Hair follicular keratinocyte (primary cell): ENCODE data around the gene ZNF584. TPM values are rescaled to one million over a fixed set of nuclear protein-coding genes. Genes with fewer than 3 reads are reported as not detected.

ENCODE experiments used
- total RNA-seq: library from RNA; depleted of rRNA; stranded (reverse); fragments of >200 nt; gene quantifications from 2 replicates; pipeline ENCODE4 v1.2.3, GENCODE V29; 2015

The ZNF584 gene
- total RNA-seq: 7.0 and 16.3 TPM in 2 replicates

GRCh38 chr19:58408152-58409009 lies at the start of gene ZNF584:
Gene ZNF584 (plus strand): TSS chr19:58408649. CDS start chr19:58409148, 499 bp downstream.

GRCh38 chr19:58362272-58362994 lies 46.0 kb upstream of the ZNF584 start, which contains the start of gene ZNF497:
Gene ZNF497 (minus strand): TSS chr19:58362751. CDS start chr19:58357635, 5,116 bp downstream.

DNA sequence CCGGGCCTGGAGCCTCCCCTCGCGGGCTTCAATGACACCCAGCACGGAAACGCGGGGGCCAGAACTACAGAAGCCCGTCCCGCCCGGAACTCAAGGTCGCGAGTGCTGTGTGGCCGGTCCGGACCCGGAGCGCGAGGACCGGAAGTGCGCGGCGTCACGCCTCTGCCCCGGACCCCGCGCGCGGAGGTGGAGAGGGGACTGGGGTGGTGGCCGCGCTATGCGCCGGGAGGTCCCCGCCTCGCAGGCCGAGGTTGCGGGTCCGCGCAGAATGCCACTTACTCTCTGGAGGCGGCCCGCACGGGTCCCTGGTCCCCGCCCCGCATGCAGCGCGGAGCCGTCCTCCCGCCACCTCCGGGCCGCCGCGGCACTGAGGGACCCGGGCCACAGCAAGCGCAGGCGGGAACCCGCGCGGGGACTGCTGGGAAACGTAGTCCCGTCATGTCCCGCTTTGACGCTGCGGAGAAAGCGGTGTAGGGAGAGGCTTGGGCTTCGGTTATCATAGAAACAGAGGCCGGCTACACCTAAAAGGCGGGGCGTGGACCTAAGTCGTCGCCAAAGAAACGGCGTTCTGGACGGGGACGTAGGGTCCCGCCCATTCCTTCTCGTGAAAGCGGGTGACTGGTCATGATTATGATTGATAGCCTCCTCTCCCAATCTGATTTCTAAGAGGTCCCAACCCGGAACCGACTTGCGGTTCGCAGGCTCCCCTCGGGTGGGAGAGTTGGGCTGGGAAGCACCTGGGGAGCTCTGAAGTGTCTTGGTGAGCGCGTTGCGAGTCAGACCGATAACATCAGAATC lies 27.6 kb upstream of the ZNF584 start, which contains the start of gene ZNF837:
Gene ZNF837, minus strand, starts transcription at position 369 of the 798 bp plus-strand sequence. CDS start 11,698 bp downstream, outside the sequence.

GRCh38 chr19:58386576-58387337 lies 21.7 kb upstream of the ZNF584 start, which contains the start of gene RPS5:
Gene RPS5 (plus strand): TSS chr19:58387269. CDS start chr19:58388138, 869 bp downstream.

GRCh38 chr19:58395220-58395978 lies 13.1 kb upstream of the ZNF584 start, which contains the start of gene RNF225:
Gene RNF225 (plus strand): TSS chr19:58395656. CDS start chr19:58396090, 434 bp downstream.

DNA sequence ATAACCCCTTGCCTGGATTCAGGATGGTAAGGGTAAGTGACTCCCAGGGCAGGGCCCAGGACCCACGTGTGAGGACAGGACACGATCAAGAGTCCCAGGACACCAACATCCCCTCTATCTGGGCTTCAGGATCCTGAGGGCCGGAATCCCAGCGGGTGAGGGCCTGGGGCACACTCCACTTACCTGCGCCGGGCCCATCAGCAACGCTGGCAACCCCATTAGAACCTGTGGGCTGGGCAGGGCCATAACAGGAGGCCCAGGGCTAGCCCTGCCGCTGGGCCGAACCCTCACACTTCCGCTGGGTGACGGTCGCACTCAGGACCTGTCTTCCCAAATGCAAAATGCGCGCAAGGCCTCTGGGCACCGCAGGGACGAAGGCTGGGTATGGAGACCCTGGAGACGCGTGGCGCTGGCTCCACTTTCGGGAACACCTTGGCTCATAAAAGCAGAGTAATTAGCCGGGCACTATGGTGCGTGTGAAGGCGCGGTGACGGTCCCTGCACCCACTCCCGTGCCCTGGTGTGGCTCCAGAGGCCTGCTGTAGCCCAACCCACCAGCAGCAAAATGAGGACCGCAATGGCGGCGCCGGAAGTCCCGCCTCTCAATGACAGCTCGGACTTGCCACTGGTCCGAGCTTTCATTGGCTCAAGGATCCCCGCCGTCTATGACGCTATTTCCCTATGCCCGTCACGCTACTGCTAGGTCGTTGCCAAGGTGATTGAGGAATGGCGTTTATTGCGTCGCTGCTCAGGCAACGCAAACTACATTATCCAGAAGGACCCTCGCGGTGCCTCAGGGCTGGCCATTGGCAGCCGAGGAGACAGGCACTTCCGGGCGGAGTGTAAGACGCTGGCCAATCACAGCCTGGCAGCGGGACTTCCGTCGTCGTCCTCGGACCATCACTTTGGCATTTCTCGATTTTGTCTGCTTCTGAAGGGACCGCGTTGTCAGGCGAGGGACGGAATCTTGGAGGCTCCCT lies 31.4 kb downstream of the ZNF584 start, which contains the start of gene ZNF132:
Gene ZNF132, minus strand, starts transcription at position 578 of the 979 bp plus-strand sequence. Its CDS starts 332 bp downstream, at position 246.

DNA sequence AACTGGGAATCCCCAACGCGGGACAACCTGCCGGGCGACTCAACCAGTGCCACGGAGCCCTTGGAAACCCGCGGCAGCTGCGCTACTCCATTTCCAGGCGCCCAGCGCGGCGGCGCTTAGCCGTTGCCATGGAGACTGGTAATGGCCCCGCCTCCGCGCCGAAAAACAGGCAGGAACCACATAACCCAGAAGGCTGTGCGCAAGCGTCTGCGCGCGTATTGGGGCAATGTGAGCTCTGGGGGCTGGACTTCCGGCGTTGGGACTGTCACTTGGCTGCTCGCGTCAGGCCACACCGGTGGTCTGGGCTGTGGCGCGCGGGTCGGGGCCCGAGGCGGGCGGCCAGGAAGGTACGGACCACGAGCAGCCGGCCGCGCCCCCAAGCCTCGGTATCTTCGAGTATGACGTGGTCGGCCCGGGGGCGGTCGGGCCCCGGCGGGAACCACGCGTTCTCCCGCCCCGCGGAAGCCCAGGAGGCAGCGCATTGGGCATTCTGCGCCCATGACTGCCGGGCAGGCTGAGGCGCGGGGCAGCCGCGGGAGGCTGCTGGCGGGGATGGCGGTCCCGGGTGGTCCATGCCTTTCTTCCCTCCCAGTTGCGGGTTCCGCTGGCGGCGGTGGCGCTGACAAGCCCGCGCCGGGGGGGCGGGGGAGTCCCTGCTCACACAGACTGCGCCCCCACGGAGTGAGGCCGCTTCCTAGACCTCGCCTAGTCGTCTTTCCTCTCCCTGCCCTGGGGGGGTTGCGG lies 43.1 kb downstream of the ZNF584 start, which contains the start of gene ZNF324B:
Gene ZNF324B, plus strand, starts transcription at position 265 of the 744 bp plus-strand sequence. CDS start 2,080 bp downstream, outside the sequence.

DNA sequence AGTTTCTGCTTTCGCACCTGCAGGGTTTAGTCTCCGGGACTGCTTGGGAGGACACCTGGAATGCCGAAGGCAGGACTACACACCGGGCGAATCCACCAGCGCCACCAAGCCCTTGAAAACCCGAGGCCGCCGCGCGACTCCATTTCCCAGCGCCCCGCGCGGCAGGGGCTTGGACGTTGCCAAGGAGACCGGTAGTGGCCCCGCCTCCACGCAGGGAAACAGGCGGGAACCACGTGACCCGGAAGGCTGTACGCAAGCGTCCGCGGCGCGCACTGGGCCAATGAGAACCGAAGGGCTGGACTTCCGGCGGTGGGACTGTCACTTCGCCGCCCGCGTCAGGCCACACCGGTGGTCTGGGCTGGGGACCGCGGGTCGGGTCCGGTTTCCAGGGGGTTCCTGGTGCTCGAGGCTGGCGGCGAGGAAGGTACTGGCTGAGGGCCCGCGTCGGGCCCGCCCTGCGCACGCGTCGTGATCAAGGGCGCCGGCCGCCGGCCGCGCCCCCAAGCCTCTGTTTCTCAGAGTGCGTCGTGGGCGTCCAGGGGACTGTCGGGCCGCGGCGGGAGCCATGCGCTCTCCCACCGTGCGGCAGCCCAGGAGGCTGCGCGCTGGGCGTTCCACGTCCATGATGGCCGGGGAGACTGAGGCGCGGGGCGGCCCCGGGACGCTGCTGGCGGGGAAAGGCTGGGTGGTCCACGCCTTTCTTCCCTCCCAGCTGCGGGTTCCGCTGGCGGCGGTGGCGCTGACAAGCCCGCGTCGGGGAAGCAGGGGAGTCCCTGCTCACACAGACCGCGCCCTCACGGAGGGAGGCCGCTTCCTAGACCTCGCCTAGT lies 58.5 kb downstream of the ZNF584 start, which contains the start of gene ZNF324:
Gene ZNF324, plus strand, starts transcription at position 321 of the 830 bp plus-strand sequence. CDS start 2,106 bp downstream, outside the sequence.

Other genes with a start within 250 kb of the ZNF584 start
- 24.4 and 26.9 TPM in 2 replicates for gene ZNF274, start 225.6 kb upstream of the ZNF584 start, total RNA-seq
- 49.7 and 57.3 TPM in 2 replicates for gene ZNF544, start 179.7 kb upstream of the ZNF584 start, total RNA-seq
- gene ZNF8, start 129.7 kb upstream of the ZNF584 start, total RNA-seq: 2.4 and 4.3 TPM in 2 replicates
- gene ERVK3-1, start 103.3 kb upstream of the ZNF584 start, total RNA-seq: 22.0 and 31.9 TPM in 2 replicates
- gene ZSCAN22, start 81.7 kb upstream of the ZNF584 start, total RNA-seq: 2.0 and 2.7 TPM in 2 replicates
- 15.6 and 26.6 TPM in 2 replicates for gene A1BG, start 55.2 kb upstream of the ZNF584 start, total RNA-seq
- 0.86 and 1.3 TPM in 2 replicates for gene ZNF497, start 45.9 kb upstream of the ZNF584 start, total RNA-seq
- gene ZNF837, start 27.6 kb upstream of the ZNF584 start, total RNA-seq: 2.5 and 3.7 TPM in 2 replicates
- gene RPS5, start 21.4 kb upstream of the ZNF584 start, total RNA-seq: 2,350 and 2,403 TPM in 2 replicates
- 0.27 and 0.31 TPM in 2 replicates for gene RNF225, start 13.0 kb upstream of the ZNF584 start, total RNA-seq
- 1.6 and 2.2 TPM in 2 replicates for gene ZNF132, start 31.5 kb downstream of the ZNF584 start, total RNA-seq
- 6.6 and 7.2 TPM in 2 replicates for gene ZNF324B, start 43.0 kb downstream of the ZNF584 start, total RNA-seq
- gene ZNF324, start 58.4 kb downstream of the ZNF584 start, total RNA-seq: 6.2 and 9.3 TPM in 2 replicates
- gene ZNF446, start 67.7 kb downstream of the ZNF584 start, total RNA-seq: 6.5 and 8.6 TPM in 2 replicates
- 12.7 and 12.8 TPM in 2 replicates for gene SLC27A5, start 103.3 kb downstream of the ZNF584 start, total RNA-seq
- 11.1 and 13.1 TPM in 2 replicates for gene ZBTB45, start 111.2 kb downstream of the ZNF584 start, total RNA-seq
- gene TRIM28, start 135.4 kb downstream of the ZNF584 start, total RNA-seq: 265 and 397 TPM in 2 replicates
- 101 and 114 TPM in 2 replicates for gene CHMP2A, start 146.5 kb downstream of the ZNF584 start, total RNA-seq
- gene UBE2M, start 150.0 kb downstream of the ZNF584 start, total RNA-seq: 32.1 and 51.0 TPM in 2 replicates
- gene MZF1, start 164.7 kb downstream of the ZNF584 start, total RNA-seq: 6.6 and 9.8 TPM in 2 replicates